Islet of Langerhans (tissue), 1 donor: ENCODE results near the gene HSD11B1L.
"Not testable (repeated sequence)": the region's sequence is repeated elsewhere in the genome, so short reads cannot be mapped to it uniquely, and the experiment has no call there.

Source experiments
- FAIRE-seq: peaks from one replicate; lab custom pipeline; 2011; peaks lifted over from hg19 to GRCh38; lab: Jason Lieb, UNC

The HSD11B1L gene

GRCh38 chr19:5700455-5701092, 19.7 kb downstream of the HSD11B1L start:
- no peak for FAIRE-seq

DNA sequence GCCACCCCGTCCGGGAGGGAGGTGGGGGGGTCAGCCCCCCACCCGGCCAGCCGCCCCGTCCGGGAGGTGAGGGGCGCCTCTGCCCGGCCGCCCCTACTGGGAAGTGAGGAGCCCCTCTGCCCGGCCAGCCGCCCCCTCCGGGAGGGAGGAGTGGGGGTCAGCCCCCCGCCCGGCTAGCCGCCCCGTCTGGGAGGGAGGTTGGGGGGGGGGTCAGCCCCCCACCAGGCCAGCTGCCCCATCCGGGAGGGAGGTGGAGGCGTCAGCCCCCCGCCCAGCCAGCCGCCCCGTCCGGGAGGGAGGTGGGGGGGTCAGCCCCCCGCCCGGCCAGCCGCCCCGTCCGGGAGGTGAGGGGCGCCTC, 21.2 kb downstream of the HSD11B1L start:
- not testable (repeated sequence) for FAIRE-seq

DNA sequence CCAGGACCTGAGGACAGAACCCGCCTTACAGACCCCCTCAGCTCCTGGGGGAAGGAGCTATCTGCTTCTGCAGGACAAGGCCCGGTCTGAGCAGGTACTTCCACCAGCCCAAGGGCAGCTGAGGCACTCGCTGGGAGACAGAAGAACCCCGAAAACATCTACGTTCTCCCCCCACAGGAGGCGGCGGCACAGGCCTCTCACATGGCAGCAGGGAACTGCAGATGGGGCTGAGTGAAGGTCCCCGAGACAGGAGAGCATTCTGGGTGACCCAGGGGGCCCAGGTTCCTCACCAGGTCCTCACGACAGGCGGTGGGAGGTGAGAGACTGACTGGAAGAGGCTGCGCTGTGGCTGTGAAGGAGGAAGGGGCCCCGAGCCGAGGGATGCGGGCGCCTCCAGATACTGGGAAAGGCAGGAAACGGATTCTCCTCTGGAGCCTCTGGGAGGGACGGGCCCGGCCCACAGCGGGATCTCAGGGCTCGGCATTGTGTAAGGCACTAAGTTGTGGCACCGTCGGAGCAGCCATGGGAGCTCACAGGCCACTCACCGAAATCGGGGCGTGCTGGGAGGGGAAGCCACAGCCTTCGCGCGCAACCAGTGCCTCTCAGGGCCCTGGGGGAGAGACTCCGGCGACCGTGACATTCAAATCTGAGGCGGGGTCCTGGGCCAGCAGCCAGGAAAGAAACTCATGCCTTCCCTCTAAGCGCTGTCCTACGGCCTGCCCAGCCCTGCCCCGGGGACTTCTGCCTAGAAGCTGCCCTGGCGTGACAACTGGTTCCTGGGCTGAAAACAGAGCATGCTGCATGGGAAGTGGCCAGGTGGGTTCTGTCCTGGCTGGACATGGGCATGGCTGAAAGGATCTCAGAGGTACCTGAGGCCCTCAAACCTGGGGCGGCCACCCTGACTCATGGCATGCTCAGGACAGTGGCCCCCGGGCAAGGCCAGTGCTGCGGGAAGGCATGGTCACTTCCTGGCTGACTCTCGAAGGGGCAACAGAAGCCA, 23.3 kb downstream of the HSD11B1L start:
- no peak for FAIRE-seq

- no peak for FAIRE-seq
Observed at GRCh38 chr19:5705552-5705951, 24.7 kb downstream of the HSD11B1L start.

GRCh38 chr19:5706876-5707573, 26.2 kb downstream of the HSD11B1L start:
- no peak for FAIRE-seq

GRCh38 chr19:5707576-5708575, 27.0 kb downstream of the HSD11B1L start:
- no peak for FAIRE-seq

- FAIRE-seq, result no peak
Observed at GRCh38 chr19:5711025-5711424, 30.2 kb downstream of the HSD11B1L start.

- FAIRE-seq, result no peak
Observed at GRCh38 chr19:5711713-5712161, 30.9 kb downstream of the HSD11B1L start.

GRCh38 chr19:5713228-5713627, 32.4 kb downstream of the HSD11B1L start:
- no peak for FAIRE-seq

DNA sequence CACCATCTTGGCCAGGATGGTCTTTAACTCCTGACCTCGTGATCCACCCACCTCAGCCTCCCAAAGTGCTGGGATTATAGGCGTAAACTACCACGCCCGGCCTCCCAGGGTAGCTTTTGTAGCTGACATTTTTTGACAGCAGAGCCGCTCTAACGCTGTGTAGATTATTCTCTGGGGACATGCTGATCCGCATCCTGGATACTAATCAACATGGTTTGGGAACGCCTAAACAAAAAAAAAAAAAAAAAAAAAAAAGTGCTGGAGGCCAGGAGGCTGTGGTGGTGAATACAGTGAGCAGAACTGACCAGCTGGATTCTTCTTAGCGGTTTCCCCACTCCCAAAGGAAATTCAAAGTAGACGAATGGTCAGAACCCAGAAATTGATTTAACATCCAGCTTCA, 34.0 kb downstream of the HSD11B1L start:
- no peak for FAIRE-seq

- FAIRE-seq, result no peak
Observed at GRCh38 chr19:5717215-5717935, 36.5 kb downstream of the HSD11B1L start.

- no peak for FAIRE-seq
Observed at GRCh38 chr19:5718037-5718578, 37.3 kb downstream of the HSD11B1L start.

DNA sequence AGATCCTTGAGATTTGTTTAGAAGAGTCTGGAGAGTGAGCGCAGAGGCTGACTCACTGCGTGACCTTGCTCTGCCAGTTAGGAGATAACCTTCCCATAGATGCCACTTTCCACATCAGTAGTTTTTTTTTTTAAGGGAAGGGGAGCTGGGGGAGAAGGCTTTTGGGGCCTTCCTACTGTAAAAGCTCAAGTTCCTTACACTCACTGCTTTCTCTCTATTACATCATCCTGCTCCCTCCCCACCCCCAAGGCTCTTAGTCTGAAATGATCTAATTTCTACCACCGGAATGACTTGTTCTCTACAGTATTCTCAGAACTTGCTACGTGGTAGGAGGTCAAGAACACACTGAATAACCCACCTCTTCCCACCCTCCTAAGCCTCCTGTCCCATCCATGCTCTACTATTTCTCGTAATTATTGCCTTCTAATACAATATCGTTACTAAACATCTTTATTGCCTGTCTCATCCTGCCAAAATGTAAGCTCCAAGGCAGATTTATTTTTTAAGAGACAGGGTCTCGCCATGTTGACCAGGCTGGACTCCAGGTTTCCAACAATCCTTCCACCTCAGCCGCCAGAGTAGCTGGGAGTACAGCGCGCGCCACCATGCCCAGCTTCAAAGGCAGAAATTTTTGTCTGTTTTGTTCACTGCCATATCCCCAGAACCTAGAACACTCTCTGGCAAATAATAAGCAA, 37.9 kb downstream of the HSD11B1L start:
- no peak for FAIRE-seq

DNA sequence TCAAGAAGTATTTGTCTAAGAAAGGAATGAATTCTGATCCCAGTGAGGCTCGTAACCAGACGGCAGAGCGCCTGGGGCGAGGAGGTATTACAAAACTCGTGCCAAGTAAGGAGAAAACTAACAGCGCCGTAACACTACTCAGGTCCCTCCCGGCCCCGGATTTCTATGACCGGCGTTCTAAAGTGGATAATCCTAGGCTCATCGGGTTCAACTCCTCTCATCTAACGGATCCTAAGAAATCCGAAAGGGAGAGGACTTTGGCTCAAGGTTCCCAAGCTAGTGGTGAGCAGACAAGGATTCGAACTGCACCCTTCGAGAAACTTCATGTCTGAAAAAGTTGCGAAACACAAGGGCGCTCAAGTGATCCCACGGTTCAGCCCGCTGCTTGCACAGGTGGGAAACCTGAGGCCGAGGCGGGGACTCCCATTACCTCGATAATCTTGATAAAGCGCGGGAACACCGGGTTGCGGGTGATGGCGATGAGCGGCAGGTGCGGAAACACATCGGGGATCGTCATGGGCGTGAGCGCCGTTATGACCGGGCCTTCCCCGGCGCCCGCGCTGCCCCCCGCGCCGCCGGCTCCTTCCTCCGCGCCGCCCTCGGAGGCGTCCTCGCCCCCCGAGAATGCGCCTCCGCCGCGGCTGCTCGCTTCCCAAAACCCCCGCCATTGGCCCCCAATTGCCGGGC, 38.6 kb downstream of the HSD11B1L start:
- no peak for FAIRE-seq

GRCh38 chr19:5719961-5720790, 39.3 kb downstream of the HSD11B1L start, which contains the start of the genes CATSPERD and LONP1:
TSS of gene CATSPERD (plus strand) at chr19:5720637. CDS start at chr19:5720738, 101 bp downstream.
TSS of gene LONP1 (minus strand) at chr19:5720146. CDS start at chr19:5720132, 14 bp downstream.
- FAIRE-seq, result peak; percentile 70

- FAIRE-seq, result no peak
Observed at GRCh38 chr19:5727453-5728050, 46.7 kb downstream of the HSD11B1L start.

DNA sequence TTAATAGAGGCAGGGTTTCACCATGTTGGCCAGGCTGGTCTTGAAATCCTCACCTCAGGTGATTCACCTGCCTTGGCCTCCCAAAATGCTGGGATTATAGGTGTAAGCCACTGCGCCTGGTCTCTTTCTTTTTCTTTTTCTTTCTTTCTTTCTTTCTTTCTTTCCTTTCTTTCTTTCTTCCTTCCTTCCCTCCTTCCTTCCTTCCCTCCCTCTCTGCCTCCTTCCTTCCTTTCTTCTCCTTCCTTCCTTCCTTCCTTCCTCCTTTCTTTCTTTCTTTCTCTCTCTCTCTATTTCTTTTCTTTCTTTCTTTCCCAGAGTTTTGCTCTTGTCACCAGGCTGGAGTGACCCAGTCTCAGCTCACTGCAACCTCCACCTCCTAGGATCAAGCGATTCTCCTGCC, 52.3 kb downstream of the HSD11B1L start:
- FAIRE-seq, result not testable (repeated sequence)
